BE2C (cell line): ENCODE measurements around the gene HTR6.

ENCODE experiments used
- DNase-seq: peaks from one replicate; pipeline ENCODE4 v3.0.0-alpha.2; 2020
- H3K27me3 ChIP-seq: fragments of 250-450 bp; sonication (Bioruptor Pico); 2 replicates; pipeline ENCODE4 v1.5.1; 2020; ENCODE audit warnings: mild to moderate bottlenecking
- H3K36me3 ChIP-seq: fragments of 250-450 bp; sonication (Bioruptor Pico); 2 replicates; pipeline ENCODE4 v1.5.1; 2020; ENCODE audit warnings: mild to moderate bottlenecking
- H3K4me1 ChIP-seq: fragments of 250-450 bp; sonication (Bioruptor Pico); 2 replicates; pipeline ENCODE4 v1.5.1; 2020
- H3K4me3 ChIP-seq: 2 replicates; pipeline ENCODE4 v1.5.1; 2011; ENCODE audit warnings: low read depth, low read length
- H3K9me3 ChIP-seq: fragments of 250-450 bp; sonication (Bioruptor Pico); 2 replicates; pipeline ENCODE4 v1.5.1; 2020
- CTCF ChIP-seq: IDR thresholded peaks from 2 replicates; pipeline ENCODE4 v1.5.1; 2012; ENCODE audit warnings: mild to moderate bottlenecking, low read depth, low read length

The HTR6 gene

GRCh38 chr1:19723874-19724273 is 59.2 kb downstream of the HTR6 start:
- no peak for DNase-seq
- Histone ChIP-seq H3K36me3 (no peaks in the 10 kb centered on the region), H3K4me3 (no peak overlapping the region), H3K27me3 (no peaks in the 10 kb centered on the region), H3K4me1 (no peaks in the 10 kb centered on the region), H3K9me3 (no peaks in the 10 kb centered on the region)
- TF ChIP-seq CTCF, result no peak

- Histone ChIP-seq H3K4me3 (no peak overlapping the region), H3K4me1 (no peaks in the 10 kb centered on the region), H3K9me3 (no peaks in the 10 kb centered on the region), H3K36me3 (no peaks in the 10 kb centered on the region), H3K27me3 (no peaks in the 10 kb centered on the region)
- no peak for TF ChIP-seq CTCF
- no peak for DNase-seq
These were observed 60.9 kb downstream of the HTR6 start for GRCh38 chr1:19725606-19726005.

DNA sequence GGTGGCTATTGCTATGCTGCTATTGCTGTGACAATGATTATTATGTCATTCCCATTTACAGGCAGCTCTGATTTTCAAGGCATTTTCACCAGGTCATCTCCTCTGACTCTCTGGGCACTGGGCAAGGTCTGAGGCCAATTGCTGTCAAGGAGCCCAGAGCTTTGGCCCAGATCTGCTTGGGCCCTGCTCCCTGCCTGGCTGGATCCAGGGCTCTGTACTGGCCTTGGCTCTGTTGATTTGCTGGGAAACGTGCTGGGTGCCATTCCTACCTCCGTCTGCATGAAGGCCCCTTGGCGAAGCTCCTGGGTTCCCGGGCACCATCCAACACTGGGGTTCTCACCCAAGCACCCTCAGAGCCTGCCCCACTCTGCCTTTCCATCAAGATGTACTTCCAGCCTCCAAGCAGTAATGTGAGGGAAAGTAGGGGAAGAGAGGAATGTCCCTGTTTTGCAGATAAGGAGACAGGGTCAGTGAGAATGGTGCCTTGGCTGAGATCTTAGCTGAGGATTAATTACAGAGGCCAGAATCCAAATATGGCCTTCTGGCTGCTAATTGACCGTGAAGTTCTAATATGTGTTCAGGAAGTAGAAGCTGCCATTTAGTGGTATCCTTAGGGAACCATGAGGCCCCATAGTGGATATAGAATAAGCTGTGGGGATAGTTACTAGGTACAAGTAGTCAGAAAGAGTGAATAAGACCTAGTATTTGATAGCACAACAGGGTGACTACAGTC is 63.9 kb downstream of the HTR6 start:
- Histone ChIP-seq H3K9me3 (no peaks in the 10 kb centered on the region), H3K4me1 (no peaks in the 10 kb centered on the region), H3K36me3 (no peaks in the 10 kb centered on the region), H3K27me3 (no peaks in the 10 kb centered on the region), H3K4me3 (no peak overlapping the region)
- TF ChIP-seq CTCF, result no peak
- no peak for DNase-seq

- DNase-seq, result no peak
- Histone ChIP-seq H3K27me3 (no peaks in the 10 kb centered on the region), H3K36me3 (no peaks in the 10 kb centered on the region), H3K4me3 (no peak overlapping the region), H3K9me3 (no peaks in the 10 kb centered on the region), H3K4me1 (no peaks in the 10 kb centered on the region; the same call in 1 of the 2 replicates)
- TF ChIP-seq CTCF, result no peak
These were observed 65.6 kb downstream of the HTR6 start for GRCh38 chr1:19730232-19730631.
